Amygdala (tissue), 56 donors: ENCODE data around the gene TMEM143.
"Not testable (repeated sequence)": the region's sequence is repeated elsewhere in the genome, so short reads cannot be mapped to it uniquely, and the experiment has no call there.

Experiments
- DNase-seq, 56 donors: peaks; one replicate each; lab custom pipeline; 2025; lab: John Stamatoyannopoulos, UW

Gene TMEM143

DNA sequence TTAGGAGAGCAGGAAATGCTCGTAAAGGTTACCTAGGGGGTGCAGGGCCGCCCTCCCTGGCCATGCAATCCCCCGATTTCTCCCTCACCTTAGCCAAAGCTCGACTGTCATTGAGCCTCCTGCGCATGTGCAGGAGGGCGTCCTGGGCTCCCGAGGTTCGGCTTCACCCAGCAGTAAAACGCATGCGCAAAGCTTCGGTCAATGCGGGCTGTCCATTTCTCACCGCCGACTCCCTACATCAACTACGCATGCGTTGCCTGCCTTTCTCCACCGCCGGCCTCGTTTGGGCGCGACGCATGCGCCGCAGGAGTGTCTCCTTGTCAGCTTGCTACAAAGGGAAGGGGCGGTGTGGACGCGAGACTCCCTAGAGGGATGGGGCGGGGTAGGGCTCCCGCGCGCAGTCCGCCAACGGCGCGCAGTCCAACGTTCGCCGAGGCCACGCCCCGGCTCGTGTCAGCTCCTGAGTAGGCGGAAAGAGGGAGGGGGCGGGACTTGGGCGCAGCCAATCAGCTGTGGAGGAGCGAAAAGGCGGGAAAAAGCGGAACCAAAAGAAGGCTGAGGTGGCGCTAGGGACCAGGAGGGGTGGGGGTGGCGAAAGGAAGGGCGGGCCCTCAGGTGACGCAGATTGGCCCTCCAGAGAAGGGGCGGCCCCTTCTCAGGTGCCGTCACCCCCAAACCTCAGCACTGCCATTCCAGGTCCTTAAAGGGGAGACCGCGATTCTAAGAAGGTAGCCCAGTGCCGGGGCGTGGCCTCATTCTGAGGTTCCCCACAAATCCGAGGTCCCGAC lies at the start of gene TMEM143, which contains the start of gene SYNGR4:
TSS of gene TMEM143 (minus strand) at position 131 of the 788 bp plus-strand sequence. CDS start at position 111, 20 bp downstream.
TSS of gene SYNGR4 (plus strand) at position 558 of the 788 bp plus-strand sequence. CDS start 1,476 bp downstream, outside the sequence.
- DNase-seq, result peak; percentile 94 to 100 (median 98)

DNA sequence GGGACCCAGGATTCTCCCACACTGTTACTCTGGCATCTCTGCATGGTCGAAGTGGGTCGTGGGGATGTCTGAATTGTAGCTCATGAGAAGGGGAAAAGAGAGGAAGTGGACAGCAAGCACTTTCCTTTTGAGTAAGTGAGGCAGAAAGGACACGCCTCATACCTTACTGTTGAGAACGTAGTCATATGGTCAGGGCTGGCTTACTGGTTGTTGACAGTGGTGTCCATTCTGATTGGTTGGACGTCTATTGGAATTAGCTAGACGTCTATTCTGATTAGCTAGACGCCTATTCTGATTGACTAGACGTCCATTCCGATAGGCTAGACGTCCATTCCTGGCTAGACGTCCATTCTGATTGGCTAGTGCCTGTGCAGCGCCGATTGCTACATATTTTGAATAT lies 42.1 kb upstream of the TMEM143 start:
- DNase-seq, result no peak

DNA sequence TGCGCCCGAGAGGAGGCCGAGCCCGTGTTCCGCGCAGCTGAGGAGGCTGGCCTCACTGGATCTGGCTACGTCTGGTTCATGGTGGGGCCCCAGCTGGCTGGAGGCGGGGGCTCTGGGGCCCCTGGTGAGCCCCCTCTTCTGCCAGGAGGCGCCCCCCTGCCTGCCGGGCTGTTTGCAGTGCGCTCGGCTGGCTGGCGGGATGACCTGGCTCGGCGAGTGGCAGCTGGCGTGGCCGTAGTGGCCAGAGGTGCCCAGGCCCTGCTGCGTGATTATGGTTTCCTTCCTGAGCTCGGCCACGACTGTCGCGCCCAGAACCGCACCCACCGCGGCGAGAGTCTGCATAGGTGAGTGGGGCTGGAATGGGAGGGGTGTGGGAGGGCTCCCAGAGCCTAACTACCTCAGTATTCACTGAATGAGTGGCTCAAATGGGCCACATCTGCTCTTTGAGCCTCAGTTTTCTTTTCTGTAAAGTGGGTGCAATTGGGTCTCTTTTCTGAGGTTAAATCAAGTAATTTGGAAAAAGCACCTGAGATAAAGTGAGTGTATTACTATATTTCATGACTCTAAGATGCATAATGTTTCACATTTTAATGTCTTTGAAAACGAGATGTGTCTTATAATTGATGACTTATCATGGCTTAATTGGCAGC lies 41.4 kb upstream of the TMEM143 start:
- DNase-seq, result no peak

DNA sequence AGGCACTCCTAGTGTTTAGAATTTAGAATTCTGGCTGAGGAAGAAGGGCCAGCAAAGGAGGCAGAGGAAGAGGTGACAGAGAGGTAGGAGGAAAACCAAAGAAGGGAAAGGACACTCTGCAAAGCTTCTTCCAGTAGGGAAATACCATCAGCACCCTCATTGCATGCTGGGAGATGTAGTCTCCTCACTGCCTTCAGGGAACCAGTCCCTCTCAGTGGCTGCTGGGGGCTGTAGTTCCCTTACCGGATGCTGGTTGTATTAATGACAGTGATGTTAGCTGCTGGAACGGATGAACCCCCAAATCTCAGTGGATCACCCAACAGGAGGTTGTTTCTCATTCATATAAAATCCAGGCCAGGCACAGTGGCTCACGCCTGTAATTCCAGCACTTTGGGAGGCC lies 39.9 kb upstream of the TMEM143 start:
- peak in 20 of 56 donors; percentile 5 to 61 (median 26) for DNase-seq

DNA sequence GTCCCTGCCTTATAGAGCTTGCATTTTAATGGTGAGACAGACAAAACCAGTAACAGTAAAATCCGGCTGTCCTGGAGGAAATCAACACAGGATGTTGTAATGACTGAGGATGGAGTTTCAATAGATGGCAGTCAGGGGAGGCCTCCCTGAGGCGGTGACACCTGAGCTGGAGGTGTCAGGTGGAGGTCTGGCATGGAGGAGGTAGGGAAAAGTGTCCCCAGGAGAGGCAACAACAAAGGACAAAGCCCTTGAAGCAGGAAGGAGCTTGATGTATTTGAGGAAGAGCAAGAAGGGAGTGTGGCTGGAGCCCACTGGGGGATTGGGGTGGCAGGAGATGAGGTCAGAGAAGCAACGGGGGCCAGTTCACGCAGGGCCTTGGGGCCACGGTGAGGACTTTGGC lies 37.5 kb upstream of the TMEM143 start:
- no peak for DNase-seq

DNA sequence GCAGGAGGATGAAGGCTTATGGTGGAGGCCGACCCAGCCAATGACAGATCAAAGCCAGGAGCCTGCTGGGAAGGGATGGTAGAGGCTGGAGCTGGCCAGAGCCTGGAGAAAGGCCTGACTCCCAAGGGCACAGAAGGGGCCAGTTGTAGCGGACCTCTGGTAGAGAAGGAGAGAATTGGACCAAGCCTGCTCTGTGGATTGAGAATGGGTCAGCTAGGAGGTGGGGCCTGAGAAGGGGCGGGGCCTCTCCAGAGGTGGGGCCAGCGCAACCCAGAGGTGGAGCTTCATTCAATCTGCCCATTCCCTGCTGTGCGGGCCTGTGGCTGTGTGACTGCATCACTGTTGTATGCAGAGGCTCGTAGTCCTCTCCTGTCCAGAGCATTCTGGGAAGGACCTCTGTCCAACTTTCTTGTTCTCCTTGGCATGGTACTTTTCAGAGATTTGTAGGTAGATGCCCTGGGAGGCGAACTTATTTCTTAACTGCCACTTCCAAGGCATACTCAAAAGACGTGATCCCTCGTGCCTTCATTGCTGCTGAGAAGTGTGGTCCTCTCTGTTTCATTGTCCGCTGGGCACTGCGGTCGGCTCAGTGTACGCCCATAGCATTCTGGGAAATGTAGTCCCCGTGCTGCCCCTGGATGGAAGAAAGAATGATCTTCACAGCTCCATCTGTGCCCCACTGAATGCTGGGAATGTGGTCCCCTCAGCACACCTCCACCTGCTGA lies 36.4 kb upstream of the TMEM143 start:
- peak in 3 of 56 donors; percentile 12 to 29 (median 13) for DNase-seq

GRCh38 chr19:48398375-48399235 lies 34.9 kb upstream of the TMEM143 start:
- peak in 14 of 56 donors; percentile 7 to 72 (median 18) for DNase-seq

DNA sequence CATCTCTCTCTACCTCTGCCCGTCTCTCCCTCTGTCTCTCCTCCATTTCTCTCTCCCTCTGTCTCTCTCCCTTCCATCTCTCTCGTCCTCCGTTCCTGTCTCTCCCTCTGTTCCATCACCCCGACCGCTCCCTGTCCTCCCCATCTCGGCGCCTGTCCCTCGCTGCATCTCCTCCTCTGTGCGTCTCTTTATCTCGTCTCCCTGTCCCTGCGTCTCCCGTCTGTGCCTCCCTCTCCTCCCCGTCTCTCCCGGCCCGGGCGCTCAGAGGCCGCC lies 34.3 kb upstream of the TMEM143 start:
- no peak for DNase-seq

DNA sequence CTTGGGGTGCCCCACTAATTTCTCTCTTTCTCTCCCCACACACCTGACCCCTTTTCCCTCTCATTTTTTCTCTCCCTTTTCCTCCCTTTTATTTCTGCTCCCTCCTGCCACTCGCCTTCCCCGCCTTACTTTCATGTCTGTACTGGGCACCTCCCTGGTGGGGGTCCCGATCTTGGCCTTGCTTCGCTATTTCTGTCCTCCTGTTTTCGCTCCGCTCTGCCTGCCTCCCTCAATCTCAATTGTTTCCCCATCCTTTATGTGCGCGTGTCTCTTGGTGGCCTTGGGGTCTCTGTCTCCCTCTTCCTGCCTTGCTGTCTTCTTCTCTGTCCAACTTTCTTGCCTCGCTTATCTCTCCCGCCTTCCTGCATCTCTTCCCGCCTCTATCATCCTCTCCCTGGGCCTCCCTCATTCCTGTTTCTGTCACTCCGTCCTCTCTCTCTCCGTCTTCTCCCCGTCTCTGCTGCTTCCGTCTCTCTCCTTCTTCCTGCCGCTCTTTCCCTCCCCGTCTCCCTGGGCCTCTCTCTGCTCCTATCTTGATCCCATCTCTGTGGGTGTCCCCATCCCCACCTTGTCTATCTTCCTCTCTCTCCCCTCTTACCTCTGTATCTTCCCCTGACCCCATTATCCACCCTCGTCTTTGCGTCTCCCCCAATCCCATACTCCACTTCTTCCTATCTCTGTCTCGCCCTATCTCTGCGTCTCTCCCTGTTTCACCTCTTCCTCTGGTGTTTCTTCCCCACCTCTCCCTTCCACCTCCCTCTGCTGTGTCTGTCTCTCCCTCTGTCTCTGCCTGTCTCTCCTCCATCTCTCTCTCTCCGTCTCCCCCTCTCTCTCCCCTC lies 33.7 kb upstream of the TMEM143 start:
- no peak for DNase-seq

GRCh38 chr19:48396824-48397176 lies 33.1 kb upstream of the TMEM143 start:
- no peak for DNase-seq

- DNase-seq, result no peak
Measured at GRCh38 chr19:48396016-48396823, 32.5 kb upstream of the TMEM143 start.

GRCh38 chr19:48395499-48395898 lies 31.8 kb upstream of the TMEM143 start:
- no peak for DNase-seq

DNA sequence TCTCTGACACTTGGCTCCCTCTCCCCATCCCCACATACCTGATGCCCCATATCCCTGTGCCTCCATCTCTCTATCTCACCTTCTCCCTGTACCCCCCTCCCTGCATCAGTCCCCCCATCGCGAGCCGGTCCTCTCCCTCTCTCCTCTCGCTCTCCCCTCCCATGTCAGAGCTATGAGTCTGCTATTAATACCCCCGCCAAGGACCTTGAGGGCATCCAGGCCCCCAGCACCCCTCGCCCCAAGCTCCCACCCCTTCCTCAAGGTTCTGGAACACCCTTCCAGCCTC lies 31.4 kb upstream of the TMEM143 start:
- no peak for DNase-seq

- no peak for DNase-seq
Measured at GRCh38 chr19:48394331-48395169, 30.8 kb upstream of the TMEM143 start.

GRCh38 chr19:48393559-48394330 lies 30.0 kb upstream of the TMEM143 start, which contains the start of gene GRIN2D:
GRIN2D (plus strand) TSS chr19:48393668; CDS start chr19:48398393, 4,725 bp downstream.
- peak in 15 of 56 donors; percentile 7 to 58 (median 24) for DNase-seq

- DNase-seq, result no peak
Measured at GRCh38 chr19:48392860-48393558, 29.3 kb upstream of the TMEM143 start.

GRCh38 chr19:48392006-48392344 lies 28.2 kb upstream of the TMEM143 start:
- DNase-seq, result not testable (repeated sequence)
